Stimulated activated CD8-positive, alpha-beta memory T cell treated with anti-CD3 and anti-CD28 coated beads, Interleukin-7, amount 100 ng/mL, for 1 hour (primary cell): ENCODE data around the gene FBXO30.

Experiments
- DNase-seq, 2 donors: peaks; one replicate each; pipeline ENCODE4 v3.0.0-alpha.2; 2020; ENCODE audit warnings: low read depth in 2 of 2

FBXO30 gene

GRCh38 chr6:145756170-145756662 is 58.4 kb downstream of the FBXO30 start:
- no peak for DNase-seq

GRCh38 chr6:145755682-145756081 is 58.9 kb downstream of the FBXO30 start:
- DNase-seq = no peak

- DNase-seq = no peak
Measured at GRCh38 chr6:145752638-145753037, 62.0 kb downstream of the FBXO30 start.

GRCh38 chr6:145749632-145750031 is 65.0 kb downstream of the FBXO30 start:
- no peak for DNase-seq

- no peak for DNase-seq
Measured at GRCh38 chr6:145745861-145746260, 68.7 kb downstream of the FBXO30 start.

- DNase-seq = no peak
Measured at GRCh38 chr6:145744619-145745018, 70.0 kb downstream of the FBXO30 start.
